Body of pancreas (tissue), 4 donors: Measurements from ENCODE around the gene IGF1R.

Experiments
- POLR2A ChIP-seq, 3 donors: fragments of 450-650 bp; IDR thresholded peaks; one replicate each; pipeline ENCODE4 v1.6.1; 2016; ENCODE audit warnings: antibody characterized with exemption in 3 of 3, mild to moderate bottlenecking in 2 of 3
- TF ChIP-seq, protein P1 (sequence below), 7 experiments: fragments of 450-650 bp in 4 of 7; fragments of 200-600 bp in 3 of 7; sonication (generic) in 3 of 7; IDR thresholded peaks; one replicate each; pipeline ENCODE4 v1.5.1; 2016 to 2019; ENCODE audit warnings: antibody characterized with exemption in 7 of 7

GRCh38 chr15:98927996-98928395 lies 279.7 kb downstream of the IGF1R start:
- no peak for TF ChIP-seq POLR2A (IDR thresholded peaks at IDR 0.05)
- TF ChIP-seq, protein P1, sequence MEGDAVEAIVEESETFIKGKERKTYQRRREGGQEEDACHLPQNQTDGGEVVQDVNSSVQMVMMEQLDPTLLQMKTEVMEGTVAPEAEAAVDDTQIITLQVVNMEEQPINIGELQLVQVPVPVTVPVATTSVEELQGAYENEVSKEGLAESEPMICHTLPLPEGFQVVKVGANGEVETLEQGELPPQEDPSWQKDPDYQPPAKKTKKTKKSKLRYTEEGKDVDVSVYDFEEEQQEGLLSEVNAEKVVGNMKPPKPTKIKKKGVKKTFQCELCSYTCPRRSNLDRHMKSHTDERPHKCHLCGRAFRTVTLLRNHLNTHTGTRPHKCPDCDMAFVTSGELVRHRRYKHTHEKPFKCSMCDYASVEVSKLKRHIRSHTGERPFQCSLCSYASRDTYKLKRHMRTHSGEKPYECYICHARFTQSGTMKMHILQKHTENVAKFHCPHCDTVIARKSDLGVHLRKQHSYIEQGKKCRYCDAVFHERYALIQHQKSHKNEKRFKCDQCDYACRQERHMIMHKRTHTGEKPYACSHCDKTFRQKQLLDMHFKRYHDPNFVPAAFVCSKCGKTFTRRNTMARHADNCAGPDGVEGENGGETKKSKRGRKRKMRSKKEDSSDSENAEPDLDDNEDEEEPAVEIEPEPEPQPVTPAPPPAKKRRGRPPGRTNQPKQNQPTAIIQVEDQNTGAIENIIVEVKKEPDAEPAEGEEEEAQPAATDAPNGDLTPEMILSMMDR (IDR thresholded peaks at IDR 0.05) = no peak
